Stimulated activated naive CD8-positive, alpha-beta T cell treated with anti-CD3 and anti-CD28 coated beads, Interleukin-15, amount 100 ng/mL, for 72 hours (primary cell): ENCODE data around the gene SEZ6L.

ENCODE experiments used
- ATAC-seq: fragments of 150-1000 bp; cut with Tn5 transposase; 2 replicates; pipeline ENCODE4 v1.10.0; 2021; ENCODE audit warnings: mild to moderate bottlenecking, moderate library complexity
- DNase-seq, 2 donors: peaks; one replicate each; pipeline ENCODE4 v3.0.0; 2021 to 2022
- H3K27ac Mint-ChIP-seq, 2 donors: one replicate each; pipeline ENCODE4 v1.8.0; 2022; ENCODE audit warnings: mild to moderate bottlenecking in 2 of 2, mixed read lengths in 2 of 2, moderate library complexity in 2 of 2
- H3K27me3 Mint-ChIP-seq: one replicate; pipeline ENCODE4 v1.8.0; 2022; ENCODE audit warnings: mixed read lengths
- H3K4me1 Mint-ChIP-seq: one replicate; pipeline ENCODE4 v1.8.0; 2022; ENCODE audit warnings: mild to moderate bottlenecking, mixed read lengths
- H3K4me3 Mint-ChIP-seq, 2 donors: one replicate each; pipeline ENCODE4 v1.8.0; 2022; ENCODE audit warnings: mild to moderate bottlenecking in 2 of 2, mixed read lengths in 2 of 2, moderate library complexity in 1 of 2
- H3K9me3 Mint-ChIP-seq, 2 donors: one replicate each; pipeline ENCODE4 v1.8.0; 2022; ENCODE audit warnings: mixed read lengths in 2 of 2

Gene SEZ6L

DNA sequence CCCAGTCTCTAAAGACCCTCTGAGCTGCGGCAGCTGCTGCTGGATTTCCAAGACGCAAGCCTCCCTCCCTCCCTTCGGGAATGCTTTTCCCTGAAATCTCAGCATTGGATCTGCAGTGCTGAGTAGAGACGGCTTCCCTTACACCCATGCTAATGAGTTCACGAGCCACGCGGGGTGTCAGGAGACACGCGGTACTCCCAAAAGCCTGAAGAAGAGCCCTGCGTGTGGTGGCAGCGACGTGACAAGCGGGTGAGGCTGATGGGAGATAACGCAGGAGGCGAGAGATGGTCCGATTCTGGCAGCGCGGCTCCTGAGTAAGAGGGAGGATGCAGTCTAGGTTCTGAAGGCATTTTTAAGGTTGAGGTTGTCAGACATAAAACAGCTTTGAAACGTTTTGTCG is 185.4 kb downstream of the SEZ6L start:
- Mint-ChIP-seq H3K27ac (peak overlapping the region in 1 of 2 donors; percentile 19), H3K9me3 (no peaks in the 10 kb centered on the region), H3K4me1 (no peaks in the 10 kb centered on the region), H3K4me3 (no peak overlapping the region), H3K27me3 (peaks cover 21% of the 10 kb centered on the region)
- DNase-seq, result no peak
- ATAC-seq, result no peak

DNA sequence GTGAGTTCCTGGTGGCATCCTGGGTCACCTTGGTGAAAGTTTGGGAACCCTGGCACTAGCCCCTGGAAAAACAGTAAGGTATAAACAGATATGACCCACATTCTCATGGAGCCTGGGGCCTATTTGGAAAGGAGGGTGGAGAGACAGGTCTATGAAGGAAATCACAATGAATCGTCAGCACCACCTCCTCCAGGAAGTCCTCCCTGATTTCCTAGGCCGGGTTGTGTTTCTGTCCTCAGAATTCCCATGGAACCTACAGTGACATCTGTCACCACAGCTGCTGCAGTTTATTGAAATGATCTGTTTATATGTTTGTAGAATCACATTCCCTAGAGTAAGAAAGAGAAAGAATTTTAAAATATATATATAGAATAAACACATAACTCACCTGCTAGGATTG is 188.0 kb downstream of the SEZ6L start:
- ATAC-seq, result no peak
- H3K27ac Mint-ChIP-seq, result no peak overlapping the region
- peaks cover 25% of the 10 kb centered on the region for H3K27me3 Mint-ChIP-seq

DNA sequence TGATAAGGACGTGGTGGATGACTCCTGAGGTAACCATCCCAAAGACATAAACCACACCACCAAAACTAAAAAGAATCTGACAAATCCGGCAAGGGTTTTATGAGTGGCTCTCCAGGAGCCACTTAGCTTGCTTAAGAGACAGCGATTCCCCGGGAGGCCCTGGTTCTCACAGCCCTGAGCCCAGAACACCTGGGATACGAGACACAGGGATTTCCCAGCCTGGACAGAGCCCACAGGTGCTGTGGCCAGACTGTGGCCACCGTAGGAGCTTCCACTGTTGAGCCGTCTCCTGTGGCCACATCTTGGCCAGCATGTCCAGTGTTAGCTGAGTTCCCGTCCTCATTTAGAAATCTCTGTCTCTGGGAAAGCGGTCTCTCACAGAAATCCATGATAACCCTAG is 188.6 kb downstream of the SEZ6L start:
- H3K4me1 Mint-ChIP-seq, result peaks cover 8% of the 10 kb centered on the region

More for the DNA sequence above, 188.0 kb downstream of the SEZ6L start:
- Mint-ChIP-seq H3K9me3 (no peaks in the 10 kb centered on the region), H3K4me1 (peaks cover 8% of the 10 kb centered on the region), H3K4me3 (no peak overlapping the region)
- DNase-seq, result no peak

DNA sequence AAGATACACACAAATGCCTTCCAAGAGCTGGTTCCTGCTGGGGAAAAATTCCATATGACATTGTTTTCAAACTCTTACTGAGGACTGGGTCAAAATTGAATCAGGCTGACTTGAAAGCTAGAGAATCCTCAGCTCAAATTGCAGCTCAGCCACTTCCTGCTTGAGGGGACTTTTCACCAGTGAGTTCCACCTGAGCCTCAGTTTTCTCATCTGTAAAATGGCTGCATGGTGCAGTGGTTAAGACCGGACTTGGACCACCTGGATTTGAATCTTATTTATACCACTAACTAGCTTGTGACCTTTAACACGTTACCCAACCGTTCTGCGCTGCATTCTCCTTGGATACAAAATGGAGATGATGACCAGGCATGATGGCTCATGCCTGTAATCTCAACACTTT is 189.9 kb downstream of the SEZ6L start:
- ATAC-seq, result no peak
- DNase-seq, result no peak
- Mint-ChIP-seq H3K9me3 (no peaks in the 10 kb centered on the region), H3K4me1 (peaks cover 8% of the 10 kb centered on the region), H3K27ac (no peak overlapping the region), H3K27me3 (peaks cover 24% of the 10 kb centered on the region), H3K4me3 (no peak overlapping the region)

More for the DNA sequence above, 188.6 kb downstream of the SEZ6L start:
- DNase-seq (no peak), ATAC-seq (no peak)
- no peak overlapping the region for H3K4me3 Mint-ChIP-seq
- H3K27ac Mint-ChIP-seq, result no peak overlapping the region
- peaks cover 30% of the 10 kb centered on the region for H3K27me3 Mint-ChIP-seq
- no peaks in the 10 kb centered on the region for H3K9me3 Mint-ChIP-seq

DNA sequence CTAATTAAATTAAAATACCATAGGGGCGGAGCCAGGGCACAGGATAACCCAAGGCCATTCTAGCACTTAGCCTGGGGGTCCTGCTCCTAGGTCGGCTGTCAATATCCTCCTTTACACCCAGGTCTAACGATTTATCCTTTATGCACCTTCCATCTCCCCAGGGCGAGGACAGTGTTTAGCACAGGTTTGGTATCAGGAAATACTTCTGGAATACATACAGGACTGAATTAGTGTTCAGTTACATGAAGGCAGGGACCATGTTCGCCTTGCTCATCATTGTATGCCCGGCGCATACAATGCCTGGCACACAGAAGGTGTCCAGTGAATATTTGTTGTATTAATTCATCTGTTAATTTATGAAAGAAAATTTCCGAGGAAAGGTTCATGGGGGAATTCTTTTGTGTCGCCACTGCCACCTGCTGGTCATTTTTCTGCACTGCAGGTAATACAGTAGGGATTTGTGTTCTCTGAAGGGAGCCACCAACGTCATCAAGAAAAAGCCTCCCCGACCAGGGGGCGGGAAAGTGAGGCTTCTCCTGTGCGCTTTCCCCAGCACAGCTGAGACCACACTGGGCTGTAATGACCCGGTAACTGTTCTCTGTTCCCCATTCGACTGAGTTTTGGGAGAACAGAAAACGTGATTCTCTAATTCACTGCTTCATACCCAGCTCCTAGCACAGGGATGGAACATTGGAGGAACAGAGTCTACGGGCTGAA is 191.1 kb downstream of the SEZ6L start:
- Mint-ChIP-seq H3K4me1 (peaks cover 13% of the 10 kb centered on the region), H3K9me3 (no peaks in the 10 kb centered on the region), H3K4me3 (peak overlapping the region; percentile 12 to 58), H3K27ac (peak overlapping the region in 1 of 2 donors; percentile 54), H3K27me3 (peaks cover 12% of the 10 kb centered on the region)
- DNase-seq (peak; percentile 50 to 60), ATAC-seq (peak; percentile 70)

DNA sequence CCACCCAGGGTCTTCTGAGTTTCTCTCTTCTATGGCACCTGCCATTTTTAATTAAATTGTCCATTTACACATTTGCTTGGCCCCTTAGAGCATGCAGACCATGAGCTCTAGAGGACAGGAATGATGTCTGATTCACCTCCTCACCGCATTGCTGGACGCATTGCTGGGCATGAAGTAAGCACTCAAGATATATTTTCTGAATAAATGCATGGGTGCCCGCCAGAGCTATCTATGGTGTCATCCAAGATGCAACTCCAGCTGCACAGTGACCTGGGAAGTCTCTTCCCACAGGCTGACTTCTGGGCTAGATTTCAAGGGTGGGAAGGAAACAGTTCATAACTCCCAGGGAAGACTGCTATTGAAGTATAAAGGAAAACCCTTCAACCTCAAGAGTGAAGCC is 193.2 kb downstream of the SEZ6L start:
- no peak for DNase-seq
- no peak for ATAC-seq
- Mint-ChIP-seq H3K4me1 (peaks cover 15% of the 10 kb centered on the region), H3K4me3 (no peak overlapping the region), H3K27ac (no peak overlapping the region), H3K27me3 (peaks cover 13% of the 10 kb centered on the region), H3K9me3 (no peaks in the 10 kb centered on the region)

DNA sequence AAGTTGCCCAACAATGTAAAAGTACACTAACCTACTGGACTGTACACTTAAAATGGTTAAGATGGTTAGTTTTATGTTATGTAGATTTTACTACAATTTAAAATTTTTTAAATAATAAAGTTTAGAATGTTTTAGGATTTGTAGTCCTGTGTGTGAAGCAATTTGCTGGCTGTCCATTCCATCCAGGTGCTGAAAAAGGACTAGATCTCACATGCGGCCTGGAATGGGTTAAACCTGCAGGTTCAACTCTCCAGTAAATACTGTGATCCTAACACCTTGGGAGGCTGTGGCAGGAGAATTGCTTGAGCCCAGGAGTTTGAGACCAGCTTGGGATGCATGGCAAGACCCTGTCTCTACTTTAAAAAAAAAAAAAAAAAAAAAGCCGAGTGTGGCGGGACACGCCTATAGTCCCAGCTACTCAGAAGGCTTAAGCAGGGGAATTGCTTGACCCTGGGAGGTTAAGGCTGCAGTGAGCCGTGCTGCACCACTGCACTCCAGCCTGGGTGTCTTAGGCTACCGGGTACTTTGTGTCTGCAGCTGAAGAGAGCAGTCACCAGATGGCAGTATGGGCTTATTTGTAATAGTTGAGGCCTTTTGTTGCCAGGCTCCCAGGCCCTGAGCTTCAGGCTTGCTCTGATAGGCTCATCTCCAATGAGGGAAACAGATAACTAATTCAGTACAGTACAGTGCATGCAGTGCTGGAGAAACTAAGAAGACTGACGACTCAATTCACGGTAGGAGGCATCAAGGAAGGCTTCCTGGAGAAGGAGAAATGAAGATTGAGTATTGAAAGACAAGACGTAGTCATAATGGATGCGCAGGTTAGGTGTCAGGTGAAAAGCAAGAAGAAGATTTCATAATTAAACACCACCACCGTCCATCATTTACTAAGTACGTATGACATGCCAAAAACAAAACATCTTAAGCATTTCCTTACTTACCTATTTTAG is 195.1 kb downstream of the SEZ6L start:
- Mint-ChIP-seq H3K27ac (no peak overlapping the region), H3K4me1 (peaks cover 19% of the 10 kb centered on the region), H3K27me3 (peaks cover 18% of the 10 kb centered on the region), H3K9me3 (no peaks in the 10 kb centered on the region), H3K4me3 (no peak overlapping the region)
- peak; percentile 44 to 55 for DNase-seq
- ATAC-seq, result peak; percentile 93

DNA sequence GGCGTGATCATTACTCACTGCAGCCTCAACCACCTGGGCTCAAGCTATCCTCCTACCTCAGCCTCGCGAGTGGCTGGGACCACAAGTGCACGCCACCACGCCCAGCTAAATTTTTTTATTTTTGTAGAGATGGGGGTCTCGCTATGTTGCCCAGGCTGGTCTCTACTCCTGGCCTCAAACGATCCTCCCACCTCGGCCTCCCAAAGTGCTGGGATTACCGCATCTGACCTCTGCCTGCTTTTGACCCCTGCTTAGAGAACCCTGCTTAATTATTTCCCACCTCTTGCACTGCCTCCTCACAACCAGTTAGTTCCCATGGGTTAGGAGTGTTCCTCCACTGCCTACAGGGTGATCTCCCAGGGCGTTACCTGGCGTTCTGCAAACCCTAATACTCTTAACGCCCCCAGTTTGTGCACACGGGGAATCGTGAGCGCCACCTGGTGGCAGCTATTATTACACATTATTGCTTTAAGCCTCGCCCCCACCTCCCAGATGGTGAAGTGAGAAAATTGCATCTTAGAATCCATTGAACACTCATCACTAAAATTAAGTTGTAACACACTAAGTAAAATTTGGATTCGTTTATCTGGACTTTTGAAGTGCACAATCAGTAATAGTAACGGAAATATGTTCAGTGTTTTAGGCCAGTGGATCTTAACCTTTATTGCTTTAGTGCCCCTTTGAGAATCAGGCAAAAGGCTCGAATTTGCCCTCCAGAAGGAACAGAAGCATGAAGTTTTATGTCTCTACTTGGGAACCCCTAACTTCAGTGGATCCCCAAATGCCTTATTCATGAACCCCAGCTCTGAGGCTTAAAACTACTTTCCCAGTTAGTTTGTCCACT is 198.4 kb downstream of the SEZ6L start:
- Mint-ChIP-seq H3K27ac (no peak overlapping the region), H3K9me3 (no peaks in the 10 kb centered on the region), H3K4me3 (no peak overlapping the region), H3K27me3 (peaks cover 37% of the 10 kb centered on the region), H3K4me1 (peaks cover 11% of the 10 kb centered on the region)
- DNase-seq (peak; percentile 63 to 64), ATAC-seq (peak; percentile 78)

DNA sequence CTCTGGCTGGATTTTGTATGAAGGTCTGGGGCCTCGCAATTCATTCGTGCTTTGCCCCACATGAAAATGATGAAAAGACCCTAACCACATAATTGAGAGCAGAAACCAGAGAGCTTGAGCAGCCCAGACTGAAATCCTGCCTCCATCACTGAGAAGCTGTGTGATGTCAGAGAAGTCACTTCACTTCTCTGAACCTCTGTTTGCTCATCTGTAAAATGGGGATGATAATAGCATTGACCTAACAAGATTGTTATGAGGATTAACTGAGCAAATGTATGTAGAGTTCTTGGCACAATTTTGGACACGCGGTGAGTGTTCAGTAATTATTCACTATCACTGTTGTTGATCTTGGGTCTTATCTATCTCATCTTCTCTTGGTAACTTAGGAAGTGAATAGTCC is 203.6 kb downstream of the SEZ6L start:
- Mint-ChIP-seq H3K27ac (no peak overlapping the region), H3K4me1 (peaks cover 6% of the 10 kb centered on the region), H3K27me3 (peaks cover 65% of the 10 kb centered on the region), H3K9me3 (no peaks in the 10 kb centered on the region), H3K4me3 (no peak overlapping the region)
- no peak for DNase-seq
- ATAC-seq, result no peak

DNA sequence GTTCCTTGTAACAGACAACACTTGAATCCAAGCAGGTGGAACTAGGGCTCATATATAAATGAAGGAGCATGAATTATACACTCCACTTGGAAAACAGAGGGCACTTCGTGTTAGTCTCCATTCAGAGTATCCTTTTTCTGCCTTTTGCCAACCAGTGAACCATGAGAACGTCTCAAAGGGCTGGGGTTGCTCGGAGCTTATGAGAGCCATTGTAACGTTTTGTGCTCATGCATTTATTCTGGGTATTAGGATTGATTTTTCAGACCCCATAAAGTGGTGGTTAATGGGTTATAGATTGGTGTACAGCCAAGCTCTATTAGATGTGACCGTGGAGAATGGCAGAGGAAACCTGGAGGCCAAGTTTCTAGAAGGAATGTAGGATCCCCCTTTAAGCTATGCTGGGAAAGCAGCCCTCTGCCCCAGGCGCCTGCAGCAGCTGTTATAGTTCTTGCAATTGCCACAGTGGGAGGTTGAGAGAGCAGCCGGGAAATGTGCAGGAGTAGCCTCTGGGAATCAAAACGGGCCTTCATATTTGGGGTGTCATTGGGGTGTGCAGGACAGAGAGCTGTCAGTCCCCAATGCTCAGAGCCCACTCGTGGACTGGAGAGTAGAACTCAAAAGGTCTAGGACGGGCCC is 205.2 kb downstream of the SEZ6L start:
- H3K4me3 Mint-ChIP-seq, result no peak overlapping the region
- no peak overlapping the region for H3K27ac Mint-ChIP-seq
- DNase-seq (no peak), ATAC-seq (no peak)
- H3K4me1 Mint-ChIP-seq, result peaks cover 6% of the 10 kb centered on the region
- H3K27me3 Mint-ChIP-seq, result peaks cover 80% of the 10 kb centered on the region
- H3K9me3 Mint-ChIP-seq, result peaks cover 0 to 14% of the 10 kb centered on the region in 2 donors

DNA sequence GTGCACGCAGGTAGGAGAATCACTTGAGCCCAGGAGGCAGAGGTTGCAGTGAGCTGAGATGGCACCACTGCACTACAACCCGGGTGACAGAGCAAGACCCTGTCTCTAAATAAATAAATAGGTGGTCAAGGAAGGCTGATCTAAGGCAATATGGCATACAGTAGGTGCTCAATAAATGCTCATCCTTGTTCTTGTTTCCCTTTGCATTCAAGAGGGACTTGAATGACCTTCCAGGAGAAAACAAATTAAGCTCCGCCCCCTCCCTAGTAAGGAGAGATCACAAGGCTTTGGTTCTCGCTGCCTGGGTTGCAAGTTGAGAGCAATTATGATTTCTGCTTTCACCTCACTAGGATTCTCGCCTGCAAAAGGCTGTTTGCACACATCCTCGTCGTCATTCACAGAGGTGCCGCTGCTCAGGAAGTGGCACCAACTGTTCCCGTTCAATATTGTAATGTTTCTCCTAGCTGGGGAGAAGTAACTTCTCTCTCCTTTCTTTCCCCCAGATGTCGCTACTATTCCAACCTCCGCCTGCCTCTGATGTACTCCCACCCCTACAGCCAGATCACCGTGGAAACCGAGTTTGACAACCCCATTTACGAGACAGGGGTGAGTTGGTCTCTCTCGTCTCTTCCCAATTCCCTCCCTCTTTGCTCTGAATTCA is 208.0 kb downstream of the SEZ6L start:
- peaks cover 81% of the 10 kb centered on the region for H3K27me3 Mint-ChIP-seq

DNA sequence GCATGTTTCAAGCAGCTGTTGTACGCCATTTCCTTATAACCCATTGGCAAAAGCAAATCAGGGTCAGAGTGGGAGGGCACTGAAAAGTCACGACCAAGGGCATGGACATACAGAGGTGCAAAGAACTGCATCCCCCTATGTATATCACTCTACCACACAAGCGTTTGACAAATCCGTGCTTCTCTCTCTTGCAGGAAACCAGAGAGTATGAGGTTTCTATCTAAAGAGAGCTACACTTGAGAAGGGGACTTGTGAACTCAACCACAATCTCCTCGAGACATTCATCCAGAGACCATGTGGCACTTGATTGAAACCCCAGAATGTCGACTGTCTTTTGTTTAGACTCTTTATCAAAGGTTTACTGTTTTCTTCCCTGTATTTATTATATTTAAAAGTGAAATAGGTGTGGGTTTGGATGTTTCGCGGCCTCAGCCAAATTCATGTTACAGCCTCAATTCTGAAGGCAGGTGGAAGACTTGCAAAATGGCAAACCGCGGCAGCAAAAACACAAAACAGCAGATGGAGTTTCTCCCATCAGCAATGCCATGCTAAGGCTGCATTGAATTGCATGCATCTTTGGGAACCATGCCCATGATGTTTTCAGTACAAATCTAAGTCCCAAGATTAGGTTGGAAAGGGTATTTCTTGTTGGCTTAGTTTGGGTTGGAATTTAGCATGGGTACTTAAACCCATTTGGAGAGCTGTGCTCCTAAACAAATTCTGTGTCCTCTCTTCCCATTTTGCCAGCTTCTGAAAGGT is 211.0 kb downstream of the SEZ6L start:
- H3K27me3 Mint-ChIP-seq, result peaks cover 70% of the 10 kb centered on the region
- peaks cover 6% of the 10 kb centered on the region for H3K4me1 Mint-ChIP-seq
- DNase-seq, result no peak

More for the DNA sequence above, 208.0 kb downstream of the SEZ6L start:
- Mint-ChIP-seq H3K4me1 (peaks cover 6% of the 10 kb centered on the region), H3K27ac (no peak overlapping the region), H3K9me3 (peaks cover 0 to 17% of the 10 kb centered on the region in 2 donors), H3K4me3 (peak overlapping the region in 1 of 2 donors; percentile 29)
- no peak for ATAC-seq
- no peak for DNase-seq

DNA sequence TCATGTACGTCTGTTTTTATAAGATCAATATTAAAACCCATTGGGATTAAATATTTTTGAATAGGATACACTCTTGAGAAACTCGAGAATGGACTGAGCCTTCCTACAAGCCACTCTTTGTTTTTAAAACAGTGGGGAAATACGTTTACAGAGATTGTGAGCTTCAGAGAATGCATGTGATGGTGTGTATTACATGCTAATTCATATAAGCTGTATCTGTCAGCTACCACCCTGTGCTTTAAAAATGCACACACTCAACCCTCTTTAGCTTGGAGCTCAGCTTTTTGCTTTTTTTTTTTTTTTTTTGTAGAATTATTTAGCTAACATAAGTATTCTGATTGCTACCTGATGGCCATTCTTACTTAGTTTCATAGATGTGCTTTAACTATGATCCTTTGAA is 213.5 kb downstream of the SEZ6L start:
- H3K4me1 Mint-ChIP-seq, result peaks cover under 1% of the 10 kb centered on the region
- peaks cover 45% of the 10 kb centered on the region for H3K27me3 Mint-ChIP-seq
- DNase-seq (no peak), ATAC-seq (no peak)
- H3K27ac Mint-ChIP-seq, result peak overlapping the region in 1 of 2 donors; percentile 49
- peaks cover 0 to 17% of the 10 kb centered on the region in 2 donors for H3K9me3 Mint-ChIP-seq
- H3K4me3 Mint-ChIP-seq, result no peak overlapping the region

More for the DNA sequence above, 211.0 kb downstream of the SEZ6L start:
- peaks cover 0 to 17% of the 10 kb centered on the region in 2 donors for H3K9me3 Mint-ChIP-seq
- no peak overlapping the region for H3K27ac Mint-ChIP-seq
- ATAC-seq, result no peak
- H3K4me3 Mint-ChIP-seq, result no peak overlapping the region
